ENCODE results near the gene SH2D3A.

- TF ChIP-seq TAF1 (IDR thresholded peaks at IDR 0.05; ENCODE audit: borderline replicate concordance, insufficient read depth, low read length) (no peak), POLR2AphosphoS5 (IDR thresholded peaks at IDR 0.05; ENCODE audit: low read depth, low read length) (no peak), REST (IDR thresholded peaks at IDR 0.05; ENCODE audit: insufficient read depth in 1 of 2, low read depth in 2 of 2, low read length in 2 of 2) (no peak)
Observed at GRCh38 chr19:6800991-6801484, 33.8 kb upstream of the SH2D3A start.

Data from PFSK-1 (cell line).